ENCODE results near the gene ABHD15.

The ABHD15 gene

DNA sequence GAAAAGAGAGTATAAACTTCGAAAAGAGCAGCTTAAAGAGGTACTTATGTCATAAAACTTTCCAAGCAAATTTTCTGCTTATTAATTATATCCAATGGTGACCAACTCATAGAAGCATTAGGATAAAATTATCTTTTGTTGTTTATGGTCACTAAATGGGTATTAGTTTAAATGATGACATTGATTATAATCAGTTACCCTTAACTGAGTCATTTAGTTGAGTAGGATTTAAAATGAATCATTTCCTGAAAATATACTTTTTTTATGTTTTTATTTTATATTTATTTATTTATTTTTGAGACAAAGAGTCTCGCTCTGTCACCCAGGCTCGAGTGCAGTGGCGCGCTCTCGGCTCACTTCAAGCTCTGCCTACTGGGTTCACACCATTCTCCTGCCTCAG, 55.9 kb downstream of the ABHD15 start:
- no peaks in the 10 kb centered on the region for H3K27me3 ChIP-seq (ENCODE audit: control insufficient read depth, low read length)
- H3K9me2 ChIP-seq (replicated peaks; ENCODE audit: control insufficient read depth, low read length) = no peaks in the 10 kb centered on the region
- no peaks in the 10 kb centered on the region for H4K20me1 ChIP-seq (ENCODE audit: control insufficient read depth, insufficient read depth, low read depth, low read length)
- peaks cover 15% of the 10 kb centered on the region for H3K4me1 ChIP-seq (ENCODE audit: control insufficient read depth, low read length)
- H3K79me2 ChIP-seq (ENCODE audit: control insufficient read depth, low read length) = no peaks in the 10 kb centered on the region
- H3K27ac ChIP-seq (ENCODE audit: low read depth, low read length) = no peak overlapping the region
- peaks cover 7% of the 10 kb centered on the region; the same call in 1 of the 2 replicates for H3F3A ChIP-seq (ENCODE audit: control insufficient read depth, insufficient read depth)
- H3K4me2 ChIP-seq (ENCODE audit: low read length) = no peak overlapping the region
- H3K4me3 ChIP-seq (ENCODE audit: low read length) = no peak overlapping the region
- H3K9me3 ChIP-seq (ENCODE audit: control insufficient read depth, insufficient read depth, low read length) = no peaks in the 10 kb centered on the region
- H3K36me3 ChIP-seq (ENCODE audit: control insufficient read depth, low read length) = peaks cover 77% of the 10 kb centered on the region
- TF ChIP-seq EZH2phosphoT487 (IDR thresholded peaks at IDR 0.05; ENCODE audit: borderline replicate concordance, low read length) = no peak
- TF ChIP-seq, protein P1, sequence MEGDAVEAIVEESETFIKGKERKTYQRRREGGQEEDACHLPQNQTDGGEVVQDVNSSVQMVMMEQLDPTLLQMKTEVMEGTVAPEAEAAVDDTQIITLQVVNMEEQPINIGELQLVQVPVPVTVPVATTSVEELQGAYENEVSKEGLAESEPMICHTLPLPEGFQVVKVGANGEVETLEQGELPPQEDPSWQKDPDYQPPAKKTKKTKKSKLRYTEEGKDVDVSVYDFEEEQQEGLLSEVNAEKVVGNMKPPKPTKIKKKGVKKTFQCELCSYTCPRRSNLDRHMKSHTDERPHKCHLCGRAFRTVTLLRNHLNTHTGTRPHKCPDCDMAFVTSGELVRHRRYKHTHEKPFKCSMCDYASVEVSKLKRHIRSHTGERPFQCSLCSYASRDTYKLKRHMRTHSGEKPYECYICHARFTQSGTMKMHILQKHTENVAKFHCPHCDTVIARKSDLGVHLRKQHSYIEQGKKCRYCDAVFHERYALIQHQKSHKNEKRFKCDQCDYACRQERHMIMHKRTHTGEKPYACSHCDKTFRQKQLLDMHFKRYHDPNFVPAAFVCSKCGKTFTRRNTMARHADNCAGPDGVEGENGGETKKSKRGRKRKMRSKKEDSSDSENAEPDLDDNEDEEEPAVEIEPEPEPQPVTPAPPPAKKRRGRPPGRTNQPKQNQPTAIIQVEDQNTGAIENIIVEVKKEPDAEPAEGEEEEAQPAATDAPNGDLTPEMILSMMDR (IDR thresholded peaks at IDR 0.05; ENCODE audit: low read depth, low read length, poor library complexity, severe bottlenecking) = no peak

All from DOHH2 (cell line).